CD14-positive monocyte (primary cell): ENCODE measurements around the gene UBXN6. TPM values are rescaled to one million over a fixed set of nuclear protein-coding genes. Genes with fewer than 3 reads are reported as not detected.

Source experiments
- DNase-seq, 3 donors: peaks; one replicate each; pipeline ENCODE4 v3.0.0-alpha.2; 2011 to 2022
- H2AFZ ChIP-seq: 2 replicates; pipeline ENCODE4 v1.6.0; 2012; ENCODE audit warnings: mild to moderate bottlenecking, low read depth, low read length, inconsistent platforms; ENCODE audit not compliant: insufficient read depth, poor library complexity, severe bottlenecking
- H3K27ac ChIP-seq, 2 donors: 1 replicate in 1 of 2; 2 replicates in 1 of 2; pipeline ENCODE4 v1.5.1; 2012 to 2013; ENCODE audit warnings: low read length in 2 of 2, control low read depth in 1 of 2, inconsistent platforms in 1 of 2, low read depth in 1 of 2, mild to moderate bottlenecking in 1 of 2
- H3K27me3 ChIP-seq, 2 donors: one replicate each; pipeline versions ENCODE4 v1.6.0 to v1.6.1; 2011 to 2013; ENCODE audit warnings: low read length in 2 of 2; ENCODE audit not compliant: control insufficient read depth in 2 of 2, insufficient read depth in 2 of 2
- H3K36me3 ChIP-seq, 2 donors: replicated peaks in 1 of 2; 1 replicate in 1 of 2; 2 replicates in 1 of 2; pipeline versions ENCODE4 v1.5.1 to v1.6.1; 2012 to 2013; ENCODE audit warnings: low read length in 2 of 2, control low read depth in 1 of 2, inconsistent platforms in 1 of 2, mild to moderate bottlenecking in 1 of 2; ENCODE audit not compliant: insufficient read depth in 2 of 2, control insufficient read depth in 1 of 2
- H3K4me1 ChIP-seq, 2 donors: 1 replicate in 1 of 2; 2 replicates in 1 of 2; pipeline versions ENCODE4 v1.5.1 to v1.6.1; 2012 to 2013; ENCODE audit warnings: low read length in 2 of 2, control low read depth in 1 of 2, inconsistent platforms in 1 of 2, mild to moderate bottlenecking in 1 of 2, moderate library complexity in 1 of 2; ENCODE audit not compliant: insufficient read depth in 2 of 2, control insufficient read depth in 1 of 2
- H3K4me2 ChIP-seq: replicated peaks from 2 replicates; pipeline ENCODE3; 2012; ENCODE audit warnings: low read length, moderate library complexity, mild to moderate bottlenecking; ENCODE audit not compliant: poor library complexity, severe bottlenecking; ENCODE audit errors: extremely low read depth
- H3K4me3 ChIP-seq, 3 experiments: fragments of 200-600 bp in 1 of 3; sonication (generic) in 1 of 3; replicated peaks in 1 of 3; 1 replicate in 2 of 3; 2 replicates in 1 of 3; pipeline ENCODE4 v1.5.1; 2011 to 2013; ENCODE audit warnings: low read length in 3 of 3, mild to moderate bottlenecking in 3 of 3, control low read depth in 2 of 3, low read depth in 2 of 3, inconsistent platforms in 1 of 3, moderate library complexity in 1 of 3
- H3K79me2 ChIP-seq: 2 replicates; pipeline ENCODE4 v1.6.0; 2012; ENCODE audit warnings: mild to moderate bottlenecking, control low read depth, inconsistent platforms, low read length, moderate library complexity; ENCODE audit not compliant: insufficient read depth
- H3K9ac ChIP-seq: 2 replicates; pipeline ENCODE4 v1.6.0; 2017; ENCODE audit warnings: low read length, mild to moderate bottlenecking; ENCODE audit not compliant: insufficient read depth, poor library complexity, severe bottlenecking
- H3K9me3 ChIP-seq, 2 donors: replicated peaks in 1 of 2; 1 replicate in 1 of 2; 2 replicates in 1 of 2; pipeline versions ENCODE4 v1.5.1 to v1.6.1; 2012 to 2013; ENCODE audit warnings: low read length in 2 of 2, control low read depth in 1 of 2; ENCODE audit not compliant: control insufficient read depth in 1 of 2, insufficient read depth in 1 of 2
- H4K20me1 ChIP-seq: 2 replicates; pipeline ENCODE4 v1.6.0; 2012; ENCODE audit warnings: mild to moderate bottlenecking, low read length, control low read depth, moderate library complexity; ENCODE audit not compliant: insufficient read depth
- H3K27ac Mint-ChIP-seq, 7 donors: one replicate each; pipeline ENCODE4 v1.8.0; 2020; ENCODE audit warnings: mild to moderate bottlenecking in 7 of 7, mixed read lengths in 7 of 7, moderate library complexity in 6 of 7, inconsistent platforms in 2 of 7
- H3K27me3 Mint-ChIP-seq, 3 donors: one replicate each; pipeline ENCODE4 v1.8.0; 2021 to 2022; ENCODE audit warnings: low read depth in 3 of 3, mild to moderate bottlenecking in 3 of 3, mixed read lengths in 3 of 3, moderate library complexity in 3 of 3, inconsistent platforms in 1 of 3
- H3K36me3 Mint-ChIP-seq, 2 donors: one replicate each; pipeline ENCODE4 v1.8.0; 2020; ENCODE audit warnings: mixed read lengths in 2 of 2, inconsistent platforms in 1 of 2, mild to moderate bottlenecking in 1 of 2
- H3K4me1 Mint-ChIP-seq: one replicate; pipeline ENCODE4 v1.8.0; 2020; ENCODE audit warnings: mild to moderate bottlenecking, mixed read lengths
- H3K4me3 Mint-ChIP-seq, 2 donors: one replicate each; pipeline ENCODE4 v1.8.0; 2020; ENCODE audit warnings: mild to moderate bottlenecking in 2 of 2, mixed read lengths in 2 of 2, moderate library complexity in 1 of 2
- H3K9me3 Mint-ChIP-seq, 7 donors: one replicate each; pipeline ENCODE4 v1.8.0; 2020 to 2022; ENCODE audit warnings: mixed read lengths in 7 of 7, mild to moderate bottlenecking in 6 of 7, moderate library complexity in 6 of 7, inconsistent platforms in 2 of 7
- CTCF ChIP-seq: fragments of 200-600 bp; IDR thresholded peaks from one replicate; pipeline ENCODE4 v1.8.0; 2022; ENCODE audit warnings: antibody characterized with exemption, mild to moderate bottlenecking
- WGBS: methylation state at CpG from one replicate; pipeline ENCODE4 v1.1.5; 2013; ENCODE audit warnings: missing lambda C conversion rate; ENCODE audit not compliant: insufficient coverage; 5-methylcytosine and 5-hydroxymethylcytosine counted together
- intact Hi-C, 2 donors: fragments of 100-400 bp; cut with micrococcal nuclease; formaldehyde crosslinking; loops; one replicate each; pipeline versions ENCODE4 v1.15.0 to v1.15.1; 2023
- polyA plus RNA-seq, 3 donors: library from polyadenylated mRNA; depleted of rRNA in 1 of 3; unstranded in 2 of 3; stranded (reverse) in 1 of 3; fragments of 300-500 nt in 2 of 3; fragments of >200 nt in 1 of 3; fragmentation: Illumina TruSeq in 2 of 3; gene quantifications; 1 replicate in 2 of 3; 2 replicates in 1 of 3; pipeline ENCODE4 v1.2.3, GENCODE V29; 2012 to 2021

The UBXN6 gene
- polyA plus RNA-seq, 3 donors = 3.8 to 64.5 (median 5.4) TPM

- Mint-ChIP-seq H3K27ac (no peak overlapping the region), H3K9me3 (peaks cover 0 to 2% (median 0%) of the 10 kb centered on the region in 7 donors), H3K36me3 (peaks cover 3 to 48% of the 10 kb centered on the region in 2 donors), H3K27me3 (no peaks in the 10 kb centered on the region), H3K4me3 (no peak overlapping the region), H3K4me1 (no peaks in the 10 kb centered on the region)
- no peak overlapping the region for H3K9ac ChIP-seq
- no peak overlapping the region for H3K4me2 ChIP-seq
- no peaks in the 10 kb centered on the region for H3K9me3 ChIP-seq
- no peaks in the 10 kb centered on the region for H3K27me3 ChIP-seq
- H3K79me2 ChIP-seq = no peaks in the 10 kb centered on the region
- H3K4me1 ChIP-seq = no peaks in the 10 kb centered on the region
- H4K20me1 ChIP-seq = no peaks in the 10 kb centered on the region
- no peak overlapping the region for H3K4me3 ChIP-seq
- no peak for DNase-seq
- WGBS = 100% methylated on average over 3 of the region's 3 CpGs
- TF ChIP-seq CTCF = no peak
- H2AFZ ChIP-seq = no peak overlapping the region
- H3K27ac ChIP-seq = no peak overlapping the region
- intact Hi-C loops = no loop called here
- H3K36me3 ChIP-seq = peaks cover 63 to 82% of the 10 kb centered on the region in 2 donors
These were observed 34.9 kb upstream of the UBXN6 start for GRCh38 chr19:4492337-4493103.

- no peak overlapping the region for H3K27ac Mint-ChIP-seq
- H3K4me1 Mint-ChIP-seq = no peaks in the 10 kb centered on the region
- no peak overlapping the region for H3K27ac ChIP-seq
- no peak for DNase-seq
- H3K27me3 Mint-ChIP-seq = no peaks in the 10 kb centered on the region
- H3K36me3 Mint-ChIP-seq = peaks cover 10 to 48% of the 10 kb centered on the region in 2 donors
- no peaks in the 10 kb centered on the region for H3K9me3 ChIP-seq
- H3K4me3 ChIP-seq = no peak overlapping the region
- intact Hi-C loops = no loop called here
- H3K9me3 Mint-ChIP-seq = peaks cover 0 to 2% (median 0%) of the 10 kb centered on the region in 7 donors
- no peak overlapping the region for H2AFZ ChIP-seq
- H3K4me3 Mint-ChIP-seq = no peak overlapping the region
- no peak for TF ChIP-seq CTCF
- H3K4me1 ChIP-seq = no peaks in the 10 kb centered on the region
- no peaks in the 10 kb centered on the region for H3K79me2 ChIP-seq
- H3K27me3 ChIP-seq = no peaks in the 10 kb centered on the region
- H4K20me1 ChIP-seq = no peaks in the 10 kb centered on the region
- H3K4me2 ChIP-seq = no peak overlapping the region
- H3K36me3 ChIP-seq = peaks cover 61 to 76% of the 10 kb centered on the region in 2 donors
- H3K9ac ChIP-seq = no peak overlapping the region
- WGBS = 98% methylated on average over 19 of the region's 21 CpGs
These were observed 33.9 kb upstream of the UBXN6 start for GRCh38 chr19:4491446-4491845.
